Measurements from ENCODE around the gene DTX2.
"Not testable (repeated sequence)": the region's sequence is repeated elsewhere in the genome, so short reads cannot be mapped to it uniquely, and the experiment has no call there.

Gene DTX2

GRCh38 chr7:76443846-76444245 is 17.7 kb upstream of the DTX2 start:
- not testable (repeated sequence) for DNase-seq (ENCODE audit: low read depth)

DNA sequence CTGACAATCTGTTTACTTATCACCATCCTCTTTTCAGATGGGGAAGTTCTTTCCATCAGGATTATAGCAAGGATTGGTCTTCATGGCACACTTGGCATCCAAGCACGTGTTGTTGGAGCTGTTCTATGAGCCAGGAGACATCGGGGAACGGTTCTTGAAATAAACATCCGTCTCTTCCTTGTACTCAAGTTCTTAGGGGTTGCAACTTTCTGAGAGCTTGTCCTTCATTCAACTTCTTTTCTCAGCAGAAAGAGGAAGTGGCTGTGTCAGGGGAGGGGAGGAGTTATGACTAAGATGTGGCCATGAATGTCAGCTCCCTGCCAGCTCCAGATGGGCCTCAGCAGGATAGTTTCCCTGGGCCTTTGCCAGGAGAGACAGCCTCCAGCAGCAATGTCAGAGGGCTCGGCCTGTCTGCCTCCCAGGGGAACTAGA is 15.9 kb upstream of the DTX2 start:
- DNase-seq (ENCODE audit: low read depth): not testable (repeated sequence)

DNA sequence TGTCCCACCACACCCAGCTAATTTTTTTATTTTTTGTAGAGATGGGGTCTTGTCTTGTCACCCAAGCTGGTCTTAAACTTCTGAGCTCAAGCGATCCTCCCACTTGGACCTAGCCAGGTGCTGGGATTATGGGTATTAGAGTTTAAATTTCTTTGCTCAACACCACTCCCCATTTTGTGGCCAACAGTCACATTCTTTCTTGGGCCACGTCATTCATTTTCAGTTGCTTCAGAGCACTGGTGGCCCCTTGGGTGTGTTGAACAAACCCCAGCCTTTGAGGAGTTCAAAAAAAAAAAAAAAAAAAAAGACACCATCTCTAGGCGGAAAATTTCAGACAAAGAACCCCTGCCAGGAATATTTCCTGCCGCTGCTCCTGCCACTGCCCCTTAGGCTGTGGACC is 4.5 kb upstream of the DTX2 start:
- DNase-seq (ENCODE audit: low read depth): not testable (repeated sequence)

GRCh38 chr7:76458504-76458903 is 3.0 kb upstream of the DTX2 start:
- DNase-seq (ENCODE audit: low read depth): not testable (repeated sequence)

DNA sequence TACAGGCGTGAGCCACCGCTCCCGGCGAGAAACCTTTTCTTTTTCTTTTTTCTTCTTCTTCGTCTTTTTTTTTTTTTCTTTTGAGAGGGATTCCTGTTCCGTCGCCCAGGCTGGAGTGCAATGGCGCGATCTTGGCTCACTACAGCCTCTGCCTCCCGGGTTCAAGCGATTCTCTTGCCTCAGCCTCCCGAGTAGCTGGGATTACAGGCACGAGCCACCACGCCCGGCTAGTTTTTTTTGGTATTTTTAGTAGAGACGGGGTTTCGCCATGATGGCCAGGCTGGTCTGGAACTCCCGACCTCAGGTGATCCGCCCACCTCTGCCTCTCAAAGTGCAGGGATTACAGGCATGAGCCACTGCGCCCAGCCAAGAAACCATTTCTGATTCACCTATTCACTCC is 742 bp upstream of the DTX2 start:
- DNase-seq (ENCODE audit: low read depth): not testable (repeated sequence)

DNA sequence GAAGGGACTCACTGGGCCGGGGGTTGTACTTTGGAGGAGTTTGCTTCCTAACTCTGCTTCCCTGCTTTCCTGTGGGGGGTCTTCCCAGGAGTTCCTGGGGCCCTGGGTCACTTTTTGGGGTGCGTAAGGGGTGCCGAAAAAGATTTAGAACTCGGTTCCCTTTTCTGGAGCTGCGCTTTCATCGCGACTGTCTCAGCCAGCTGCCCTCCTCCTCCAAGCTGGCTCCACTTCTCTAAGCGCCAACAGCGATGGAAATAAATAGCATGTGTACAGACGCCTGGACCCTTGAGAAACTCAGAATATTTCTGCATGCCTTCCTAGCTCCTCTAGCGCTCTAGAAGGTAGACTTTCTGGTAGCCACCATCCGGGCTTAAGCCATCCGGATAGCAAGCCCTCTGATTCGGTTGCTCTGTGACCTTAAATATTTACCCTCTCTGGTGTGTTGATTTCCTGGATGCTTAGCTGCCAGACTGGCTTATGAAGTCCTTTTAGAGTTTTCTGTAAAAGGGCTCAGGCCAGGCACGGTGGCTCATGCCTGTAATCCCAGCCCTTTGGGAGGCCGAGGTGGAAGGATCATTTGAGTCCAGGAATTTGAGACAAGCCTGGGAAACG is 868 bp downstream of the DTX2 start:
- DNase-seq (ENCODE audit: low read depth): not testable (repeated sequence)

- DNase-seq (ENCODE audit: low read depth): not testable (repeated sequence)
These were observed 3.5 kb downstream of the DTX2 start for GRCh38 chr7:76464959-76465358.

DNA sequence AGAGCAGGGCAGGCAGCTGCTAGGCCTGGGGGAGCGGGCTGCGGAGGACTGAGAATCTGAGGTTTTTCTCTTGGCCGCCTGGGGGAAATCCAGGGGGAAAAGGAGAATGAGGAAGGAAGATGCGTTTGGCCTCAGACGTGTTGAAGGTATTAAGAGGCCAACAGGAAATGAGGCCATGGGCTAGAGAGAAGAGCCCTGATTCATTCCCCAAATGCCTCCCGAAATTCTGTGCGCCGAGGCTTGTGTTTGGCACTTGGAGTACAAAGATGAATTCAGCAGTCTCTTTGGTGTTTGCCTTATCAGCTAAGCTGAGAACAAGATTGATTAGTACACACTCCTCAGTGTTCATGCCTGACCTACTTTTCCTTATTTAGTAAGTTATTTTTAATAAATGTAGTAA is 4.4 kb downstream of the DTX2 start:
- not testable (repeated sequence) for DNase-seq (ENCODE audit: low read depth)

DNA sequence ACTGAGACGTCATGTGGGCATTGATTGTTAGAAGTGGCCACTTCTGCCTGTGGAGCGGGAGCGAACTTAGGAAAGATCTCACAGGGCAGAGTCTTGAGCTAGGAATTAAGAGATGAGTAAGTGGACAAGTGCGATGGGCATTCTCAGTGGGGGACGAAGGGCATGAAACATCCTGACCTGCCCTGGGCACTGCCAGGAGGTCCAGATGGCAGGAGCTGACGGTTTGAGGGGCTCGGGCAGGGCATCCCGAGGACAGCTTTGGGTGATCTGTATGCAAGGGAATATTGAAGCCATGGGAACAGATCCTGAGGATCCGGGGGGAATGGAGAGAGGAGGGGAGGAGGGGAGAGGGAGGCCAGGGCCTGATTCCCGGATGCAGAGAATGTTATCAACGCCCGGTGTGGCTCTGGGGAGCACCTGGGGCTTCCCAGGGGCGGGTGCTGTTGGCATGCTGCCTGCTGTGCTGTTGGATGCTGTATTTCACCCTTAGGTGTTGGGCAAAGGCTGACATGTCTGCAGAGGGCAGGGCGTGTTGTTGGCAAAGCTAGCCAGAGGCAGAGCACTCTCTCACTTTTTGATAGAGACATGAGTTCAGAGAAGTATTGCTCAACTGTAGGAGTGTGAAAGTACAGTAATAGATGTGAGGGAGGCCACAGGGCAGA is 6.4 kb downstream of the DTX2 start:
- DNase-seq (ENCODE audit: low read depth): not testable (repeated sequence)

- DNase-seq (ENCODE audit: low read depth): not testable (repeated sequence)
These were observed 10.2 kb downstream of the DTX2 start for GRCh38 chr7:76471556-76472221.

GRCh38 chr7:76473097-76473496 is 11.6 kb downstream of the DTX2 start:
- not testable (repeated sequence) for DNase-seq (ENCODE audit: low read depth)

- not testable (repeated sequence) for DNase-seq (ENCODE audit: low read depth)
These were observed 14.8 kb downstream of the DTX2 start for GRCh38 chr7:76476280-76476679.

DNA sequence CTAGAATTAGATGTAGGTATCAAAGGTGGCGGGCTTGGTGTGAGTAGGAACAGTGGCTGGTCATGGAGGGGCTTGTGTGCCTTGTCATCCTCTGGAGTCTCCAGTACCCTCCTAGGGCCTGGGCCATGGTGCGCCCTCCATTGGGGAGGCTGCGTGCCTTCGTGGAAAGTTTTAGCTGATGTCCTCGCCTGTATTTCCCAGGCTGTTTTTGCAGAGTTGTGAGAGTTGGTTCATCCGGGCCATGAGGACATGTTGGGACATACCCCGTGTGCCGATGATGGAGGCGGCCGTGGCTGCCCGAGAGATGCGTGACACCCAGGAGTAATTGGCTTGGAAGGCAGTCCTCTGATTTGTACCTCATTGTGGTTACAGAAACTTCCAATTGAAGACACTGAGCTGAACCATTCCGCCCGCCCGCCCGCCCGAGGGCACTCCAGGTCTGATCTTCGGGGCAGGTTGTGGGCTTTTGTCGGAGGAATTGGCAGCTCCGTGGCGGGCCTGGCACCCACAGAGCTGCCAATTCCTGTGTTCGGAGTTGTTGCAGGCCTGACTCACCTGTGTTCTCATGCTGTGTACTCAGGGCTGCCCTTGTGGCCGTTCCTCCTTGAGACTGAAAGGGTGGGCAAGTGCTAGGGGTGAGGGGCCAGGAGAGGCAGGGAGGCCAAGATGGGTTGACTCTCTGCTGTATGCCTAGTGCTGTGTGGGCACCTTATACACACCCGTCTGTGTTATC is 15.4 kb downstream of the DTX2 start:
- DNase-seq (ENCODE audit: low read depth): not testable (repeated sequence)

DNA sequence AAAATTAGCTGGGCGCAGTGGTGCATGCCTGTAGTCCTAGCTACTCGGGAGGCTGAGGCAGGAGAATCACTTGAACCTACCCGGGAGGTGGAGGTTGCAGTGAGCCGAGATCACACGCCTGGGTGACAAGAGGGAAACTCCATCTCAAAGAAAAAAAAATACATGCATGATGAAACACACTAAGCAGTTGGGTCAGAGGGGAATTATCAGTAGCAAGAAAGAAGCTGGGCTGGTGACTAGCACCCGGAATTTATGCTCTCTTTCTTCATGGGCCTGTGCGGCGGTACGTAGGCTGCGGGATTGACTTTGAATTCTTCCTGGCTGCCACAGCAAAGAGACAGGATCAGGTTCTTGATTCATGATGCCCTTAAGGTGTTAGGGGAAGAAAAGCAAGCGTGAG is 18.1 kb downstream of the DTX2 start:
- not testable (repeated sequence) for DNase-seq (ENCODE audit: low read depth)

GRCh38 chr7:76480403-76481253 is 19.1 kb downstream of the DTX2 start:
- not testable (repeated sequence) for DNase-seq (ENCODE audit: low read depth)

- DNase-seq (ENCODE audit: low read depth): not testable (repeated sequence)
These were observed 21.2 kb downstream of the DTX2 start for GRCh38 chr7:76482660-76483059.

GRCh38 chr7:76483081-76483480 is 21.6 kb downstream of the DTX2 start:
- DNase-seq (ENCODE audit: low read depth): not testable (repeated sequence)

DNA sequence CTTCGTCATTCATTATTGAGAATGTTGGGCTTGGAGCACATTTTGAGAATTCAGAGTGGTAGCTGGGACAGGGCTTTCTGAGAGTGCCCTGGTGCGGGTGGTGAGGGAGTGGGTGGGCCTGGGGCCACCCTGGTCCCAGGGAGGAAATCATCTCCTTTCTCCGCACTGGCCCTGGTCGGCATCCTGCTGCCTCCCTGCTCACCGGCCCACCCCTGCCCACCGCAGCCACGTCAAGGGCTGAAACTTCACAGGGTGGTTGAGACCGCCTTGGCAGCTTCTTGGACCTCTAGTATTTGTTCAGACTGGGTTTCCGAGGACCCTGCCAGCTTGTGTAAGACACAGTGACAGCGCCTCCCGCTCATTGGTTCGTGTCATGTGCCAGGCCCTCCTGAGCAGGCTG is 22.9 kb downstream of the DTX2 start:
- not testable (repeated sequence) for DNase-seq (ENCODE audit: low read depth)

GRCh38 chr7:76485822-76486610 is 24.5 kb downstream of the DTX2 start:
- DNase-seq (ENCODE audit: low read depth): not testable (repeated sequence)

DNA sequence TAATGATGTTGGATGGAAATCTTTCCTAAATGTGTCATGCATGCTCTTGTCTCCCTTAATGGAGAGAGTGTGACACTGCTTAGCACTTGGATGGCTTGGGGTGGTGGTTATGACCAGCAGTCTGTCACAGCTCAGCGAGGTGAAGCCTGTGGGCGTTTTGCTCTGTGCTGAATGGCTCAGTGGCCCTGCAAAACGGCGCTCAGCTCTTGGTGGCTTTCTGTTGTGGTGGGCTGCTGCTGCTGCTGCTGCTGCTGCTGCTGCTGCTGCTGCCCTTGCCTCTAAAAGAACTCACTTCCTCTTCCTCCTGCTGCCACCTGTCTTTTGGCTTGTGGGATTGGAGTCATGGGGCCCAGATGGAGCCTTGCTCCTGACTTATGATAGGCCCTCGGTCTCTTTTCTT is 25.1 kb downstream of the DTX2 start:
- not testable (repeated sequence) for DNase-seq (ENCODE audit: low read depth)

DNA sequence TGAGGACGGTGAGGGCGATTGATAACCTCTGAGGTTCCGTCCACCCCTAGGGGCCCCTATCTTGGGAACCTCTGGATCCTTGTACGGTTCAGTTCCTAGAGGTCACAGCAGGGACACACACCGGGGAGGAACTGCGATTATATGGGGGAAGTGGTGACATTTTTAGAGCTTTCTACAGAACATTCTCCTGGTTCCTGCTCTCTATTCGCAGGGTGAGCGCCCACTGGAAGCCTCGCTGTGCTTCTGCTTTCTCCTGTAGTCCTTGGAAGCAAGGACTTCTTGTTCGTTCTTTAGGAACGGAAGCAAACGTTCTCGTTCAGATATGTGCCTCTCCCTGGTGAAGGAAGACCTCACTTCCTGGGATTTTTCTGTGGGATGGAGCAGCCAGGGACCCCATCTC is 26.5 kb downstream of the DTX2 start:
- not testable (repeated sequence) for DNase-seq (ENCODE audit: low read depth)
